HepG2 (cell line): ENCODE results near the gene OXLD1. TPM values are rescaled to one million over a fixed set of nuclear protein-coding genes. Genes with fewer than 3 reads are reported as not detected.

Experiments used
- ATAC-seq: fragments of 200-7000 bp; cut with Tn5 transposase; 3 replicates; pipeline ENCODE4 v1.9.1; 2020; ENCODE audit warnings: mild to moderate bottlenecking, moderate library complexity
- BruUV-seq: library from RNA; stranded (reverse); fragments of 400-500 nt; replicated peaks from 2 replicates; lab custom pipeline; 2021; lab: Mats Ljungman, UMichigan
- CTCF ChIA-PET: fragments of 300-600 bp; formaldehyde crosslinking; extraction: SDS; loops from one replicate; lab custom pipeline; 2021; ENCODE audit warnings: low total read pairs, inconsistent platforms, low intra/inter-chr PET ratio; lab: Yijun Ruan, JAX
- POLR2A ChIA-PET: fragments of 350-600 bp; sonication (Branson Sonifier 250); formaldehyde crosslinking; loops from one replicate; lab custom pipeline; 2020; ENCODE audit warnings: antibody characterized with exemption, inconsistent platforms; lab: Yijun Ruan, JAX
- DNase-seq: peaks from one replicate; pipeline ENCODE4 v3.0.0-alpha.2; 2015; ENCODE audit warnings: low spot score
- FAIRE-seq: peaks from 3 replicates; lab custom pipeline; 2011; peaks lifted over from hg19 to GRCh38; lab: Jason Lieb, UNC
- H2AFZ ChIP-seq: one replicate; pipeline ENCODE4 v1.6.1; 2011; ENCODE audit warnings: low read length, inconsistent platforms
- H3K27ac ChIP-seq: fragments of 300-600 bp; 3 replicates; pipeline ENCODE4 v1.8.0; 2011; ENCODE audit warnings: mixed run types, mild to moderate bottlenecking, mixed read lengths, low read length, inconsistent platforms; ENCODE audit not compliant: insufficient read depth; ENCODE audit errors: extremely low read length
- H3K27me3 ChIP-seq, 2 experiments: fragments of 200-600 bp in 1 of 2; 2 replicates in 1 of 2; 3 replicates in 1 of 2; pipeline versions ENCODE4 v1.6.0 to v1.8.0; 2011; ENCODE audit warnings: low read length in 2 of 2, mild to moderate bottlenecking in 2 of 2, moderate library complexity in 2 of 2, inconsistent platforms in 1 of 2; ENCODE audit not compliant: insufficient read depth in 2 of 2, control insufficient read depth in 1 of 2
- H3K36me3 ChIP-seq, 2 experiments: fragments of 200-600 bp in 1 of 2; replicated peaks in 1 of 2; 2 replicates in 1 of 2; 3 replicates in 1 of 2; pipeline versions ENCODE4 v1.5.1 to v1.8.0; 2011; ENCODE audit warnings: low read length in 2 of 2, inconsistent platforms in 1 of 2; ENCODE audit not compliant: insufficient read depth in 2 of 2, control insufficient read depth in 1 of 2
- H3K4me1 ChIP-seq: 2 replicates; pipeline ENCODE4 v1.5.1; 2012; ENCODE audit warnings: low read length, inconsistent platforms; ENCODE audit not compliant: insufficient read depth
- H3K4me2 ChIP-seq: 2 replicates; pipeline ENCODE4 v1.6.0; 2011; ENCODE audit warnings: low read depth, low read length, inconsistent platforms
- H3K4me3 ChIP-seq, 3 experiments: fragments of 200-600 bp in 1 of 3; sonication (generic), shearing (Covaris generic) in 1 of 3; replicated peaks in 1 of 3; 2 replicates each; pipeline ENCODE4 v1.5.1; 2011 to 2016; ENCODE audit warnings: low read length in 3 of 3, inconsistent platforms in 2 of 3, low read depth in 2 of 3, mild to moderate bottlenecking in 2 of 3, control low read depth in 1 of 3, mixed read lengths in 1 of 3; ENCODE audit not compliant: insufficient read depth in 1 of 3
- H3K79me2 ChIP-seq: one replicate; pipeline ENCODE4 v1.6.1; 2011; ENCODE audit warnings: low read length, inconsistent platforms; ENCODE audit not compliant: insufficient read depth
- H3K9ac ChIP-seq: 2 replicates; pipeline ENCODE4 v1.6.0; 2011; ENCODE audit warnings: mild to moderate bottlenecking, low read depth, low read length, inconsistent platforms; ENCODE audit not compliant: insufficient read depth
- H3K9me3 ChIP-seq: 2 replicates; pipeline ENCODE4 v1.5.1; 2012; ENCODE audit warnings: mild to moderate bottlenecking, low read length
- H4K20me1 ChIP-seq: 2 replicates; pipeline ENCODE4 v1.6.0; 2011; ENCODE audit warnings: inconsistent platforms, mild to moderate bottlenecking, low read length, moderate library complexity; ENCODE audit not compliant: insufficient read depth
- AGO2 ChIP-seq: fragments of 200-400 bp; formaldehyde crosslinking; optimal IDR thresholded peaks from 2 replicates; pipeline ENCODE3; 2017; ENCODE audit warnings: mild to moderate bottlenecking, low read depth, low read length, moderate library complexity
- AKAP8 ChIP-seq: sonication (generic); formaldehyde crosslinking; IDR thresholded peaks from 2 replicates; pipeline ENCODE4 v1.5.1; 2020; ENCODE audit warnings: mild to moderate bottlenecking, missing genetic modification reagents
- RBM22 ChIP-seq: fragments of 200-400 bp; formaldehyde crosslinking; optimal IDR thresholded peaks from 2 replicates; pipeline ENCODE3; 2017; ENCODE audit warnings: mild to moderate bottlenecking, low read length, moderate library complexity
- ZC3H13 ChIP-seq: sonication (generic); formaldehyde crosslinking; IDR thresholded peaks from 2 replicates; pipeline ENCODE4 v1.8.1; 2023; ENCODE audit warnings: mild to moderate bottlenecking, missing genetic modification reagents, moderate library complexity
- ZC3H4 ChIP-seq: sonication (generic); formaldehyde crosslinking; IDR thresholded peaks from 2 replicates; pipeline ENCODE4 v1.4.0; 2020; ENCODE audit warnings: missing genetic modification reagents, borderline replicate concordance
- ZFY ChIP-seq: sonication (generic); formaldehyde crosslinking; IDR thresholded peaks from 2 replicates; pipeline ENCODE4 v1.4.0; 2020; ENCODE audit warnings: missing genetic modification reagents
- ZNF333 ChIP-seq: sonication (generic); formaldehyde crosslinking; IDR thresholded peaks from 2 replicates; pipeline ENCODE4 v1.4.0; 2020; ENCODE audit warnings: mild to moderate bottlenecking, missing genetic modification reagents, borderline replicate concordance
- ZNF563 ChIP-seq: sonication (generic); formaldehyde crosslinking; IDR thresholded peaks from 2 replicates; pipeline ENCODE4 v1.8.0; 2022; ENCODE audit warnings: mild to moderate bottlenecking, moderate library complexity, missing genetic modification reagents
- ZNF614 ChIP-seq: IDR thresholded peaks from 2 replicates; pipeline ENCODE4 v1.6.1; 2018; ENCODE audit warnings: missing biosample characterization, missing genetic modification reagents, inconsistent platforms, borderline replicate concordance
- WGBS: methylation state at CpG from one replicate; pipeline ENCODE4 v1.1.6; 2017; ENCODE audit warnings: low lambda C conversion rate; 5-methylcytosine and 5-hydroxymethylcytosine counted together
- in situ Hi-C: cut with HindIII; loops from 2 replicates; pipeline ENCODE4 v1.10.0; 2017; ENCODE audit warnings: low pct_unique_long_range_greater_than_20kb; ENCODE audit not compliant: extremely low pct_ligation_motif_present
- intact Hi-C: fragments of 100-400 bp; cut with micrococcal nuclease; formaldehyde crosslinking; loops from one replicate; pipeline ENCODE4 v1.10.0; 2022; ENCODE audit not compliant: unreplicated experiment
- polyA plus RNA-seq, 8 experiments: library from polyadenylated mRNA; depleted of rRNA in 3 of 8; stranded (reverse) in 7 of 8; unstranded in 1 of 8; fragments of >200 nt; fragmentation: Illumina TruSeq in 4 of 8; extraction: Trizol in 4 of 8; gene quantifications; 2 replicates each; pipeline versions ENCODE4 v1.2.1 to v1.2.3, GENCODE V29; 2011 to 2016; ENCODE audit warnings: low read depth in 4 of 8, missing spikeins in 1 of 8, mixed read lengths in 1 of 8; ENCODE audit not compliant: insufficient read depth in 1 of 8
- total RNA-seq, 5 experiments: library from RNA; depleted of rRNA; stranded (reverse); fragments of >200 nt; fragmentation: Illumina TruSeq; extraction: Trizol; gene quantifications; 2 replicates each; pipeline ENCODE4 v1.2.3, GENCODE V29; 2016; ENCODE audit warnings: low read depth in 1 of 5
- TF ChIP-seq, protein P1 (sequence below): sonication (generic); formaldehyde crosslinking; IDR thresholded peaks from 2 replicates; pipeline ENCODE4 v1.5.1; 2020; ENCODE audit warnings: mild to moderate bottlenecking, missing genetic modification reagents, moderate library complexity
- TF ChIP-seq, protein P2 (sequence below): sonication (generic); formaldehyde crosslinking; IDR thresholded peaks from 2 replicates; pipeline ENCODE4 v1.9.0; 2022; ENCODE audit warnings: missing genetic modification reagents, mild to moderate bottlenecking, borderline replicate concordance

Gene OXLD1
- total and polyA plus RNA-seq, 2 of the 13 experiments (the other 11 are each of a cell fraction or from before 2014, with no cell fraction given) = 27.1 to 37.5 TPM

DNA sequence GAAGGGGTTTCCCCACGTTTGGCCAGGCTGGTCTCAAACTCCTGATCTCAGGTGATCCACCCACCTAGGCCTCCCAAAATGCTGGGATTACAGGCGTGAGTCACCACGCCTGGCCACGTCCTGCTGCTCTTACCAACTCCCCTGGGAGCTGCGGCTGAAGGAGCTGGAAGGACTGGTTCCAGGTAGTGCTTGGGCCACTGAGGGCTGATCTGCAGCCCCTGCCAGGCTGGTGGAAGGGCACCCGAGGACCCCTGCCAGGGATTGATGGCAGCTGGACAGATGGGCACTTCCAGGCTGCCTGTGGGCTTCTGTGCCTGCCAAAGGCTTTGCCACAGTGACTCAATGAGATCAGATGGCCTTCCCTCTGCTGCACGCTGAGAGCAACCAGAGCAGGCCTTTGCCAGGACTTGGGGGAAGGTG, 2.3 kb downstream of the OXLD1 start:
- Histone ChIP-seq H3K36me3 (peaks cover 1 to 8% of the 10 kb centered on the region in 2 experiments; a peak in 2 of 5 replicates), H3K79me2 (peaks cover 30% of the 10 kb centered on the region), H2AFZ (no peak overlapping the region), H3K4me2 (no peak overlapping the region), H3K9ac (no peak overlapping the region), H3K9me3 (no peaks in the 10 kb centered on the region), H3K4me3 (no peak overlapping the region), H4K20me1 (no peaks in the 10 kb centered on the region), H3K27me3 (no peaks in the 10 kb centered on the region; a peak in 1 of 5 replicates), H3K4me1 (peaks cover 45% of the 10 kb centered on the region), H3K27ac (no peak overlapping the region)
- TF ChIP-seq RBM22 = peak; percentile 23
- TF ChIP-seq ZC3H4 (CRISPR knock-in tag) = no peak
- peak; percentile 91; the same call in 1 of the 2 replicates for TF ChIP-seq ZC3H13 (CRISPR knock-in tag)
- 0 out of 2 replicates have a peak, but pooled peaks have one; percentile 27 for TF ChIP-seq ZNF563 (CRISPR knock-in tag)
- TF ChIP-seq, protein P1, sequence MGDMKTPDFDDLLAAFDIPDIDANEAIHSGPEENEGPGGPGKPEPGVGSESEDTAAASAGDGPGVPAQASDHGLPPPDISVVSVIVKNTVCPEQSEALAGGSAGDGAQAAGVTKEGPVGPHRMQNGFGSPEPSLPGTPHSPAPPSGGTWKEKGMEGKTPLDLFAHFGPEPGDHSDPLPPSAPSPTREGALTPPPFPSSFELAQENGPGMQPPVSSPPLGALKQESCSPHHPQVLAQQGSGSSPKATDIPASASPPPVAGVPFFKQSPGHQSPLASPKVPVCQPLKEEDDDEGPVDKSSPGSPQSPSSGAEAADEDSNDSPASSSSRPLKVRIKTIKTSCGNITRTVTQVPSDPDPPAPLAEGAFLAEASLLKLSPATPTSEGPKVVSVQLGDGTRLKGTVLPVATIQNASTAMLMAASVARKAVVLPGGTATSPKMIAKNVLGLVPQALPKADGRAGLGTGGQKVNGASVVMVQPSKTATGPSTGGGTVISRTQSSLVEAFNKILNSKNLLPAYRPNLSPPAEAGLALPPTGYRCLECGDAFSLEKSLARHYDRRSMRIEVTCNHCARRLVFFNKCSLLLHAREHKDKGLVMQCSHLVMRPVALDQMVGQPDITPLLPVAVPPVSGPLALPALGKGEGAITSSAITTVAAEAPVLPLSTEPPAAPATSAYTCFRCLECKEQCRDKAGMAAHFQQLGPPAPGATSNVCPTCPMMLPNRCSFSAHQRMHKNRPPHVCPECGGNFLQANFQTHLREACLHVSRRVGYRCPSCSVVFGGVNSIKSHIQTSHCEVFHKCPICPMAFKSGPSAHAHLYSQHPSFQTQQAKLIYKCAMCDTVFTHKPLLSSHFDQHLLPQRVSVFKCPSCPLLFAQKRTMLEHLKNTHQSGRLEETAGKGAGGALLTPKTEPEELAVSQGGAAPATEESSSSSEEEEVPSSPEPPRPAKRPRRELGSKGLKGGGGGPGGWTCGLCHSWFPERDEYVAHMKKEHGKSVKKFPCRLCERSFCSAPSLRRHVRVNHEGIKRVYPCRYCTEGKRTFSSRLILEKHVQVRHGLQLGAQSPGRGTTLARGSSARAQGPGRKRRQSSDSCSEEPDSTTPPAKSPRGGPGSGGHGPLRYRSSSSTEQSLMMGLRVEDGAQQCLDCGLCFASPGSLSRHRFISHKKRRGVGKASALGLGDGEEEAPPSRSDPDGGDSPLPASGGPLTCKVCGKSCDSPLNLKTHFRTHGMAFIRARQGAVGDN (CRISPR knock-in tag) = 0 out of 2 replicates have a peak, but pooled peaks have one; percentile 23
- TF ChIP-seq ZNF614 = no peak
- peak; percentile 93 for TF ChIP-seq AGO2
- 0 out of 2 replicates have a peak, but pooled peaks have one; percentile 45 for TF ChIP-seq ZNF333 (CRISPR knock-in tag)
- peak; percentile 27; the same call in 1 of the 2 replicates for TF ChIP-seq AKAP8 (CRISPR knock-in tag)
- TF ChIP-seq, protein P2, sequence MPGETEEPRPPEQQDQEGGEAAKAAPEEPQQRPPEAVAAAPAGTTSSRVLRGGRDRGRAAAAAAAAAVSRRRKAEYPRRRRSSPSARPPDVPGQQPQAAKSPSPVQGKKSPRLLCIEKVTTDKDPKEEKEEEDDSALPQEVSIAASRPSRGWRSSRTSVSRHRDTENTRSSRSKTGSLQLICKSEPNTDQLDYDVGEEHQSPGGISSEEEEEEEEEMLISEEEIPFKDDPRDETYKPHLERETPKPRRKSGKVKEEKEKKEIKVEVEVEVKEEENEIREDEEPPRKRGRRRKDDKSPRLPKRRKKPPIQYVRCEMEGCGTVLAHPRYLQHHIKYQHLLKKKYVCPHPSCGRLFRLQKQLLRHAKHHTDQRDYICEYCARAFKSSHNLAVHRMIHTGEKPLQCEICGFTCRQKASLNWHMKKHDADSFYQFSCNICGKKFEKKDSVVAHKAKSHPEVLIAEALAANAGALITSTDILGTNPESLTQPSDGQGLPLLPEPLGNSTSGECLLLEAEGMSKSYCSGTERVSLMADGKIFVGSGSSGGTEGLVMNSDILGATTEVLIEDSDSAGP (CRISPR knock-in tag) = no peak
- TF ChIP-seq ZFY (CRISPR knock-in tag) = peak; percentile 32; the same call in 1 of the 2 replicates
- FAIRE-seq = no peak
- in situ Hi-C loops = no loop called here
- CTCF ChIA-PET = no interaction called here
- no TSS peak for BruUV-seq
- intact Hi-C loops = no loop called here
- WGBS = 84% methylated on average over 6 of the region's 7 CpGs
- no peak for ATAC-seq
- DNase-seq = no peak
- POLR2A ChIA-PET = interaction anchor here (1.0 to 6.3 kb wide), 4 partner anchors 11 to 50 kb away, joined by 4 to 54 read pairs (median 6); partner anchors contain the start of genes ARL16, HGS and MRPL12
